GM18907 (cell line): ENCODE results near the gene HTR2B.
"Not testable (repeated sequence)": the region's sequence is repeated elsewhere in the genome, so short reads cannot be mapped to it uniquely, and the experiment has no call there.

Source experiments
- ATAC-seq: cut with Tn5 transposase; IDR thresholded peaks from one replicate; pipeline ENCODE4 v1.9.1; 2021; ENCODE audit warnings: mild to moderate bottlenecking, moderate library complexity; ENCODE audit not compliant: unreplicated experiment

Gene HTR2B

DNA sequence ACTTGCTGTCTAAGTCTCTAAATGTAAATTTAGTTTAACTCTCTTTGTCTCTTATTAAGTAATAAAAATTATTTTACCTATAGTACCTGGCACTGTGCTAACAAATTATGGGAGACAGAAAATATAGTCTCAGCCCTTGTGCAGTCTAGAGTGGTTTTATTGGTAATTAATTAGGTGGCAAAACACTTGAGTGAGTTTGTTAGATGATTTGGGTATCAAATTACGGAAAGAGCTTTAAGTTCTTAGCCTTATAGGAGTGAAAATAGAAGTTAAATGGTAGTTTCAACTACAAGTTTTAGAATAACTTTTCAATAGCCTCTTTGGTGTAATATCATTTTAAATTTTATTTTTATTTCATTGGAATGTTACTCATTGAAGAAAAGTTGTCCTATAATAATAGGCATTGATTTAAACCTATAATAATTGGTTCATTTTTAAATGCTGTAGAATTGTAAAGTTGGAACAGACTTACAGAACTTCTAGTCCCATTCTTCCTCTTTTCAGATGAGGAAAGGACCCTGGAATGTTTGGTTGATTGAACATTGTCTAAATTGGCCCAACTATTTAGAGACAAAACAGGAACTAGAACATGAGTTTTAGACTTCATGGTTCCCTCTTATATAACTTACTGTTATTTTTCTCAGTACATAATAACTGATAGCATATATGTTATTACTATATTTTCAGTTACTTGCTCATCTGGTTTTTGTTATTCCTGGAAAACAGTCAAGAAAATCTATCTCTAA lies 10.2 kb upstream of the HTR2B start:
- ATAC-seq = no peak

DNA sequence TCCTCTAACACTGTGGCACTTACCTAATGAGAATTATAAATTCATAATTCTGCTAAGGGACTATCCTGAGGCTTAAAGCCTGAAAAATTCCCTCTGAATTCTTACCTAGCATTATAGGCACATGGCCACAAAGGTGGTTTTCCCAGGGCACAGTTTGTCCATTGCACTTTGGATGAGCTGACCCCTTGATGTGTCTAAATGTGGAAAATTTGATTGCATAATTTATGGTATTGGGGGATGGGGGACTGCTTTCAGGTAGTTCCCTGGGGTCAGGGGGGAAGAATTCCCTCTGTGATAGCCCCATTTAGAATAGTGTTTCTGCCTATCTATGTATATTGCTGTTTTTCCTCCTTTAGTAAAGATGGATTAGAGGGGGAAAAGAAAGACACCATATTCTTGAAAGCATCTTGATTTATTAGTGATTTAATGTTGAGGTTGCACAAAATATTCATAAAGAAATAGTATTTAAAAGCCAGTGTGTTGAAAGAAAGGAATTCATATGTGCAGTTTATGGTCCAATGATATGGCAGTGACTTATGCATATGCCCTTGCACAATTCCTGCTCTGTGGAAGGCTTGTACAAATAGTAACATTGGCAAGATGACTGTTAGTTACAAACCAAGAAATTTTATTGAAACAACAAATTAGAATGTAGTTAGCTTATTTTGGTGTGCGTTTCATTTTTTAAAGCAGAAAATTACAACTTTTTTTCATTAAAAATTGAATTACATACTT lies 8.7 kb upstream of the HTR2B start:
- ATAC-seq = no peak

DNA sequence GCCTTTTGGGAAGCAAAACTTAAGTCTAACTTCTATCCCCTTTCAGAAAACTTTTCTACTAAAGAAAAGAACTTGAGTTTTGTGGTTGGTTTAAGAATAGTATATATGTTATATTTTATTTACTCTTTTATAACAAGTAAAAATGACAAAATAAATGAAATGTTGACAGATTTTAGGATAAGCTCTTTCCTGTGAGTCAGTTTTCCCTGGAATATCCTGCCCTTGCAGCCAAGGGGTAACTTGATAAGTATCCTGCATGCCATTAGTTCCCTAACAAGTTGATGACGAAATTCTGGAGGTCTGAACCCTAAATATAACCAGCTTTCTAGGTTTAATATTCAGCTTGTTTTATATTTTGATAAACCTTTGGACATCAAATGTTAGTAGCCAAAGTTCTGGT lies 7.3 kb upstream of the HTR2B start:
- ATAC-seq = no peak

DNA sequence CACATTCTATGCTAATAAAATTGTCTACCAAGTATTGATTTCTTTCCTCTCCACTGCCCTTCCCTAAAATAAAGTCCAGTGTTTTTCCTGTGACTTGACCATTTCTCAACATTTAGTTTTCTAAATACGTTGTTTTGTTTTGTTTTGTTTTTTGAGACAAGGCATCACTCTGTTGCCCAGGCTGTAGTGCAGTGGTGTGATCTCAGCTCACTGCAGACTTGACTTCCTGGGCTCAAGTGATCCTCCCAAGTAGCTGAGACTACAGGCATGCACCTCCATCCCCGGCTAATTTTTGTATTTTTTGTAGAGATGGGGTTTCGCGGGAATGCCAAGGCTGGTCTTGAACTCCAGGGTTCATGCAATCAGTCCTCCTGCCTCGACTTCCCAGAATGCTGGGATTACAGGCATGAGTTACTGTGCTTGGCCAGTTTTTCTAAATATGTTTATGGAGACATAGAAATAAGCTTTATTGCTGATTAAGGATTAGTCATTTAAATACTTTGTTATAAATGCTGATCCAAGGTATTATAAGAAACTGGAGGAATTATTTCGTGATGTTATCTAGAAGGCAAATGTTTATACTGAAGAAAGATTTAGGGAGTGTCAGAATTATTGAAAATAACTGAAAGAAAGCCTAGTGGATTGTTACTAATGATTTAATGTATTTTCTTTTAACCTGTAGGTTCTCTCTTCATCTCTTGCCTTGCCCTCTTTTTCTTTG lies 5.7 kb upstream of the HTR2B start:
- no peak for ATAC-seq

DNA sequence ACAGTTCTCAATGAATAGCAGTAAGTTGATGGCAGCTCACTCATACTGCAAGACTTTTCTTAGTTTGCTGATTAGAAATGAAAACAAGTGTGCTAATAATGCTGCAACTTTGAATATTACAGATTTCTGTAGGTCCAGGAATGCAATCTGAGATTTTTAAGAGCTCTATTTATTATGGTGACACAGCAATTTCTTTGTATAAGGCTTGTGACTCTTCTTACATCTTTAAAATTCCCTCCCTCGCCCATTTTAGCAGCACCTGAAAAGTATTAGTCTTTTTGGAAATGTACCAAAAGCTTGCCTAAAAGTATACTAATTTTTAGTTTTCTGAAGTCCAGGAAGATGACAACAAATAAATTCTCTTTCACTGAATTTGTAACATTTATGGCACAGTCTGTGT lies 4.4 kb upstream of the HTR2B start:
- ATAC-seq = no peak

DNA sequence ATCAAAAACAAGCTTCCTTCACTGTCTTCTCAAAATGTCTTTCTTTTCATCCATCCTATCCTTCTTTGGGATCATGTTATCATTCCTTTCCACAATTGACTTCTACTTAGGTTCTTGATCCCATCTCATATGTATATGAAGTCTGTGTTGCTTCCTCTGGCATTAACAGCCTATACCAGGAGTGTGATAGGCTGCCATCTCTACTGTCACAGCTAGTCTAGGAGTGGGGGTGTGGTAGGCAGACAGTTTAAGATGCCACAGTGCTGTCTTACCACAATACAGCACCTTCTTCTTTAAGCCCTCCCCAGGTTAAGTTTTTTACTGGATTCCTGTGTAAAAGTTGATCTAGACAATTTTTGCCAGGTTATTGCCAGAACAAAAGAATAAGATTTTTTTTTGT lies 3.7 kb upstream of the HTR2B start:
- ATAC-seq = no peak

DNA sequence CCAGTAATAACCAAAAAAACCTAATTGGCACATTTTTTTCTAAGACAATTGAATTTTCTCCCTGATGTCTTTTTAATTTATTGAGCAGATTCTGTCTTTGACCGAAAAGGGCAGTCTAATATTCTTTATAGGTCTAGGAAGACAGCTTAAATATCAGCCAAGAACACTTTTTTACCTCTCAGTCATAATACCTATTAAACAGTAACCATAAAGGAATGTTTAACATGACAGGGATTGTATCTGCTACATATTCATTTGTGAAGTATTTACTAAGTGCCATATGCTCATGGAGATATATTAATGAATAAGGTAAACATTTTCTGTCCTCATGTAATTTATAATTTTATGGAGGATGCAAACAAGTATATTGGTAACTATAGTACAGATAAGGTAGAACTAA lies 3.1 kb upstream of the HTR2B start:
- ATAC-seq = no peak

DNA sequence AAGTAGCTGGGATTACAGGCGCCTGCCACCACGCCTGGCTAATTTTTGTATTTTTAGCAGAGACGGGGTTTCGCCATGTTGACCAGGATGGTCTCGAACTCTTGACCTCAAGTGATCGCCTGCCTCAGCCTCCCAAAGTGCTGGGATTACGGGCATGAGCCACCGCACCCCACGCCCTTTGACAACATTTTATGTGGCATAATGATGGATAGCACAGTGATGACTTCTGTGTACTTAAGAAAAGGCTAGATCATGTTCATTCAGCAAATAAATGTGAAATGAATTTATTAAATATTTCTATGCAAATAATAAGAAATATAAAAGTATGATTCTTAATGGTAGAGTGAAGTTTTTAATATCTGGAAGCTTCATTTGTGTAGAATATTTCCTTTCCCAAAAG lies 2.6 kb upstream of the HTR2B start:
- no peak for ATAC-seq

DNA sequence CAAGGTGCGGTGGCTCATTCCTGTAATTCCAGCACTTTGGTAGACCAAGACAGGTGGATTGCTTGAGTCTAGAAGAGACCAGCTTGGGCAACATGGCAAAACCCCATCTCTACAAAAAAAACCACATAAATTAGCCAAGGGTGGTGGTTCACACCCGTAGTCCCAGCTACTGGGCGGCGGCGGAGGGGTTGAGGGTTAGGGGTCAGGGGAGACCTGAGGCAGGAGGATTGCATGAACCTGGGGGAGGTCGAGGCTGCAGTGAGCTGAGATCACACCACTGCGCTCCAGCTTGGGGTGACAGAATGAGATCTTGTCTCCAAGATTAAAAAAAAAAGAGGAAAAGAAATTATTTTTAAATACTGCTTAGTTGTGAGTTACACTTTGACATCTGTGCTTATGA lies 1.3 kb upstream of the HTR2B start:
- no peak for ATAC-seq

DNA sequence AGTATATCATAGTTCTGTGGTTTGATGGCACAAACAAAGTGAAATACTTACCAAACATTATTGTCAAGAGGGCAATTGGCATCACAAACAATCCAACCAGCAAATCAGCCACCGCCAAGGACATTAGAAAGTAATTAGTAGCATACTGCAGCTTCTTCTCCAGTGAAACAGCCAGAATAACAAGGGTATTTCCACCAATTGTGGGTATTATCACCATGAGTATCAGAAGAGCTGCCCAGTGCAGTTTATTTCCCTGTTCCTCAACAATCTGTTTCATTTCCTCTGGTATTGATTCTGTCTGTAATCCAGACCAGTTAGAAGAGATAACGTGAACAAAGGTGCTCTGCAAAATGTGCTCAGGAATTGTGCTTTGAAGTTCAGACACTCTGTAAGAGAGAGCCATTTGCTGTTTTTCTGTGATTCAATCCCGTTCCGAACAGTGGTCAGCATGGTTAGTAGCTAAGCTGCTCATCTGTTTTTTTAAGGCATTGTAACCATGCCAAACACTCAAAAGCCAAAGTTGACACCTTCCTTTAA lies 1.4 kb downstream of the HTR2B start:
- no peak for ATAC-seq

DNA sequence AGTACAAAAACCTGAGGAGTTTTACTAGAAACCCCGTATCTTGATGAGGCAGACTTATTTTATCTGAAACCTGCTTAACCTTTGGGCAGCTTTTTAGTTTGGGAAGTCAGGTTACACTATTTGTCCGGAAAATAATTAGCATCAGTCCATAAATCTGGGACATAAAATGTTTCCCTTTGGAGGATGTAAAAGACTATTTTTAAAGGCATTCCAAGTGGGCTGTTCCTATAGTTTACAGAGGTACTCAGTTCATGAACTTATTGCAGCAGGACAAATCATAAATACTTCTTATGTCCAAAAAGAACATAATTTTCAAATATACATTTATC lies 6.3 kb downstream of the HTR2B start:
- ATAC-seq = no peak

DNA sequence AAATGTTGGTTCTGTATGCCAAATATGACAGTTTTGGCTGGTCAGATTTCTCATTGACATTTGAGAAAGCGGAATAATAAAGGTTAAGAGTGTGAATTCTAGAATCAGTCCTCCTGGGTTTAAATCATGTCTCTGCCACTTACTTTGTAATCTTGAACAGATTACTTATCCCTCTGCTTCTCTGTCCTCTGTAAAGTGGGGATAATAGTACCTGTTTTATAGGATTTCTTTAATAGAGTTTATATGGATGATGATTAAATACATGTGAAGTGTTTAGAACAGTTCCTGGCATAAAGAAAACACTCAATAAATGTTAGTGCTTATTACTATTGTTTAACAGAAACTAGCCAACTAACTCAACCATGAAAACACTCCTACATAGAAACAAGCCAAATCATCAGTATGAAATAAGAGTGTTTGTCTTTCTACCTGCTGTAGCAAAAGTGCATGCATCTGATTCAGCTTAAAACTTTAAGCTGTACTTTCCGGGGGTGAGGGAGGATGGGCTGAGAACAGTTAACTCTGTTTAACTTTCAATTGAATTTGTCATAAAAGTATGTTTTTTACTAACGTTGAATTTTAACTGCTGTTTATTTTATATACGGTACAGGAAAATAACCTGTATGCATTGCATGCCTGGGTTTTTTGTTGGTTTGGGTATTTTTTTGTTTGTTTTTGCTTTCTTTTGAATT lies 6.8 kb downstream of the HTR2B start:
- ATAC-seq = no peak

DNA sequence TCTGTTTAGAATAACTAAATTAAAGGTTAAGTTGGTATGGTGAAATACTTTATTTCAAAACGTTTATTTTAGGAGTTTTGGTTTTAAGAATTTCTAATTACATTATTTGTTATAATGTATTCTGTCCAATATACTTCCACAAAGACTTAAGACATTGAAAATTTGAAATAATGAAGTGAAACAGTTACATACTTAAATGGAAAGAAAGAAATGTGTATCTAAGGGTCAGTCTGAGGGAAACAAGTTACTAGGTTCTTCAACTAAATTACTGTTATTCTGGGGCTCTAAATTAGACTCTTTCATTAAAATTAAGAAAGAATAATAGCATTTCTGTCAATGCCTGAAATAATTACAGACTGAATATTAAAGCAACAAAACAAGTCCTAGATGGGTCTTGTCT lies 7.7 kb downstream of the HTR2B start:
- ATAC-seq = no peak

DNA sequence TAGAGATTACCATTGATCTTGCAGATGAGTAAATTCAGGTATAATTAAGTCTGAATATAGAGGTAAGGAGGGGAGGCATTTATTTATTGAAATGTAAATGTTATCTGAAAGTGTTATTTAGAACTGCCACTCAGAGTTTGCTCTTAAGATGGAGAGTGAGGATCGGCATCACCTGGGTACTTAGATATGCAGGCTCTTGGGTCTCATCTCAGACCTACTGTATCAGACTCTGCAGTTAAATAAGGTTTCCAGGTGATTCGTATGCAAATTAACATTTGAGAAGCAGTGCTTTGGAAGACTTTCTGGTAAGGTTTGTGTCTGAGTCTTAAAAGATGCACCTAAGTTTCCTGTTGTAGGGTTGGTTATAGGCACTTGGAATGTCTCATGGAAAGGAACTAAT lies 9.2 kb downstream of the HTR2B start:
- ATAC-seq = no peak

DNA sequence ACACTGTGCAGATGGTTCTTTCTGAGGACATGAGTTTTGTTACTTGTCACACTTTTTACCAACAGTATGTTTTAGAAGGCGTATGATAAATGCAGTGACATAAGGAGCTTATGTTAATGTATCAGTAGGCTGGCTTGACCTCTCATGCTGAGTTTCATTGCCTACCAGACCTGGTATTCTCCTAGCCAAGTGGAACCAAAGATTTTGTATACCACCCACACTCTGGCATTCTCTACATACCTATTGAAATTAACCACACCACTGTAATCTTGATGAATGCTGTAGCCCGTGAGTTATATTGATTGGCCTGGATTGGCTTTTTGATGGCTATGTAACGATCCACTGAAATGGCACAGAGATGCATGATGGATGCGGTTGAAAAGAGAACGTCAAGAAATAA lies 11.4 kb downstream of the HTR2B start:
- ATAC-seq = no peak

DNA sequence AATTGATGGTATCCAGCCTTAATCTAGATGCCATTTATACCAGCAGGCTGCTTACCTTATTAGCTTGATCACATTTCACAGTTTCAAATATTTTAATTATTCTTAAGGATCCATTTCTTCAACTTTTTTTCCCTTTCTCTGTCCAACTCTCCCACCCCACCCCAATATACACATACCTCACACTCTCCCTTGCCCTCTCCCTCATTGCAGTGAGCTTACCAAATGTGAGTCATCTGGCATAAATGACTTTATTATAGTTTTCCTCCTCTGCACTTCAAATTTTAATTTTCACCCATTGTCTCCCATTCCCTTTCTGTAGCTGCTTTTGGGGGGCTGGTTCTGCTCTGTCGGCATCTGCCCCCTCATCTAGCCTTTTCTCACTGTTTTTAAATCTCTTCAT lies 12.9 kb downstream of the HTR2B start:
- no peak for ATAC-seq

DNA sequence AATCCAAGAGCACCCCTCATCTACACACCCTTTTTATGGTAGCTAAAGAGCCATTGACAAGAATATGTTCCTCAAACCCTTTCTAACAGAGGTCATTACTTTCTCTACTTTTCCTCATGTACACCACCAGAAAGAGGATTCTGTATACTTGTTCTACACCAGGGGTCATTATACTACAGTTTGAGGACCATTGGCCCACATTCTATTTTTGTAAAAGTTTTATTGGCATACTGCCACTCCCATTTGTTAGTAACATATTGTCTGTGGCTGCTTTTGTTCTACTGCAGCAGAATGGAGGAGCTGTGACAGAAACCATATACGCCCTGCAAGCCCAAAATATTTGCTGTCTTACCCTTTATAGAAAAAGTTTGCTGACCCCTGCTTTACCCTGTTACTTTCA lies 14.3 kb downstream of the HTR2B start:
- ATAC-seq = no peak

DNA sequence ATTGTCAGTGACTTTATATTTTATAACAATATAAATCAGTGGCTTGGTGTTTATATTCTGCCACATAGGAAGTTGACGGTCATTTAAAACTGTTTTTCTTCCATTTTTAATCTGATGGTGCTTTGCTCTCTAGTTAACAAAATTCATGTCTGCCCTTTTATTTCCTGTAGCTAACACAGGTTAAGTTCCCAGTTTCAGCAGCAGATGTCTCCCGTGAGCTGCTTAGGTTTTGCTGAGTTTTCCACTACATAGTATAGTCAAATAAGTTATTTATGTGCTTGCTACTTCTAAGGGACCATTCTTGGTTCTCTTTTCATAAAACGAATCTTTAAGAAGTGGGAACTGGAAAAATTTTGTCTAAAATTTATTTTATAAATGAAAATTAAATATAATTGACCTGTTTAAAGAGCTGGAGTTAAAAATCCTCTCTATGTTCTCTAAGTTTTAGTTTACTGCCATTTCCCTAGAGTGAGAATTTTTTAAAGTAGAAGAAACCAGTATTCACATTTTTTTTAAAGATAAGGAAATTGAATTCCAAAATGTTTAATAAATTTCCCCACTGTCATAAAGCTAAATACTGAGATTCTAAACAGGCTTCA lies 20.6 kb downstream of the HTR2B start:
- peak; percentile 68 for ATAC-seq

DNA sequence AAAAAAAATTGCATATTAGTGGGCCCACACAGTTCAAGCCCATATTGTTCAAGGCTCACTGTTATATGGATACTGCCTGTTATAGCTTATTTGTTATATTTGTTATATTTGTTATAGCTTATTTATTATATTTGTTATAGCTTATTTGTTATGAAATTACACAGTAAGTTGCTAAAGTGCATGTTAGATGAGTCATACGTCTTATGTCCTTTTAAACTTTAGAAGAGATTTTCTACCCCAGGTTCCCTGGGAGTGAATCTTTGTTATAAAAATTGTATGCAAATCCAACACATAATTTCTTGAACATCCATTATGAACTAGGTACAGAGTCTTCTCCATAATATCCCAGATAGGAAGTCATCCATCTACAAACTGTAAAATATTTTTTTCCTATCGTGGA lies 22.1 kb downstream of the HTR2B start:
- ATAC-seq = no peak

DNA sequence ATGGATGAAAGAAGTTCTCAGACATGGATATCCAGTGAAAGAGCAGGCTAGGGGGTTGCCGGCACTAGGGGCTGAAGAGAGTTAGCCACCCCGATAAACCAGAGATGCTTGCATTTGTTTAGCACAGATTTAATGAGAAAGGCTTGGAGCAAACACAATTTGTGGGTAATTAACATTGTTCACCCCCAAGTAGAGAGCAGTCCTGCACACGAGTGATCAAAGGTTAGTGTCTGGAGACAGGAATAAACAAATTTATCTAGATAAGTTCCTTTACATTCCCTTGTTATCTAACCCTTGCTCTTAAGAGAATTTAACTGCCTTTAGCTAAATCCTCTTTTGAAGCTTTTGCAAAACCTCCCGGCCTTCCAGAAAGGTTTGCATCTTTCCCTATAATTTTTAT lies 23.9 kb downstream of the HTR2B start:
- no peak for ATAC-seq

DNA sequence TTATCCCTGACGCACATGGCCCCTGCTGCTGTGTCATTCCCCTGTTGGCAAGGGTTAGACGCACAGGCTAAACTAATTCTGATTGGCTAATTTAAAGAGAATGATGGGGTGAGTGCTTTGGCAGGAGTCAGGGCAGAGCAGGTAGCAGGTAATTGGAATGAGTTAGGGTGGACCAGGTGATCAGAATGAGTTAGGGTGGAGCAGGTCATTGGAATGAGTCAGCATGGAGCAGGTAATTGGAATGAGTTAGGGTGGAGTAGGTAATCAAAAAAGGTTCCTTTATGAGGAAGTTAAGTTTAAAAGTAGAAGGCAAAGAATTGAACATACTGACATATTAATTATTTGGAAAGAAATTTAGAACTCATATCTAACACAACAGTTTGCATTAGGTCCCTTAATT lies 24.5 kb downstream of the HTR2B start:
- ATAC-seq = not testable (repeated sequence)
